GM13977 (cell line): ENCODE data around the gene DAPL1.
A peak's percentile ranks its signal among the peaks of the same experiment; 100 is the strongest.
"Not testable (repeated sequence)": the region's sequence is repeated elsewhere in the genome, so short reads cannot be mapped to it uniquely, and the experiment has no call there.

Experiments
- DNase-seq: peaks from one replicate; pipeline ENCODE4 v3.0.0; 2012; ENCODE audit warnings: low spot score
- CTCF ChIP-seq: IDR thresholded peaks from 2 replicates; pipeline ENCODE4 v1.5.1; 2012; ENCODE audit warnings: mild to moderate bottlenecking, control low read depth; ENCODE audit not compliant: insufficient read depth; ENCODE audit errors: extremely low read depth, missing control alignments
- in situ Hi-C: fragments of 300-500 bp; cut with MboI; formaldehyde crosslinking; loops from one replicate; pipeline ENCODE4 v1.12.0; 2022; ENCODE audit warnings: low sequenced_read_pairs, low pct_unique_long_range_greater_than_20kb, mixed read lengths, inconsistent platforms; ENCODE audit not compliant: unreplicated experiment

The DAPL1 gene

GRCh38 chr2:158835431-158835830, 40.3 kb downstream of the DAPL1 start:
- in situ Hi-C loops: no loop called here
- no peak for TF ChIP-seq CTCF
- peak; percentile 34 for DNase-seq

GRCh38 chr2:158837645-158838044, 42.5 kb downstream of the DAPL1 start:
- DNase-seq: no peak
- in situ Hi-C loops: no loop called here
- TF ChIP-seq CTCF: no peak

GRCh38 chr2:158841850-158842249, 46.7 kb downstream of the DAPL1 start:
- TF ChIP-seq CTCF: no peak
- in situ Hi-C loops: no loop called here
- DNase-seq: no peak

- DNase-seq: no peak
- in situ Hi-C loops: no loop called here
- TF ChIP-seq CTCF: no peak
Observed at GRCh38 chr2:158845444-158845843, 50.3 kb downstream of the DAPL1 start.

- no peak for TF ChIP-seq CTCF
- in situ Hi-C loops: no loop called here
- DNase-seq: no peak
Observed at GRCh38 chr2:158845859-158846258, 50.7 kb downstream of the DAPL1 start.

GRCh38 chr2:158847526-158847925, 52.4 kb downstream of the DAPL1 start:
- DNase-seq, in situ Hi-C loops: not testable (repeated sequence)

- DNase-seq, in situ Hi-C loops: not testable (repeated sequence)
Observed at GRCh38 chr2:158848031-158848970, 53.2 kb downstream of the DAPL1 start.

- in situ Hi-C loops, DNase-seq: not testable (repeated sequence)
Observed at GRCh38 chr2:158860179-158860578, 65.1 kb downstream of the DAPL1 start.

- DNase-seq, in situ Hi-C loops: not testable (repeated sequence)
Observed at GRCh38 chr2:158861626-158862025, 66.5 kb downstream of the DAPL1 start.

- in situ Hi-C loops, DNase-seq: not testable (repeated sequence)
Observed at GRCh38 chr2:158865469-158865868, 70.4 kb downstream of the DAPL1 start.
